PC-3 (cell line): ENCODE results near the gene MYL5. TPM values are rescaled to one million over a fixed set of nuclear protein-coding genes. Genes with fewer than 3 reads are reported as not detected.
"Not testable (repeated sequence)": the region's sequence is repeated elsewhere in the genome, so short reads cannot be mapped to it uniquely, and the experiment has no call there.

Experiments
- ATAC-seq: fragments of 200-7000 bp; cut with Tn5 transposase; 2 replicates; pipeline ENCODE4 v1.9.1; 2020; ENCODE audit warnings: mild to moderate bottlenecking, moderate library complexity
- BruUV-seq: library from RNA; stranded (reverse); fragments of 400-500 nt; replicated peaks from 2 replicates; lab custom pipeline; 2021; lab: Mats Ljungman, UMichigan
- CTCF ChIA-PET: fragments of 300-600 bp; sonication (Branson Sonifier 250); formaldehyde crosslinking; loops from one replicate; lab custom pipeline; 2022; ENCODE audit warnings: antibody characterized with exemption; lab: Charles Lee
- POLR2A ChIA-PET: fragments of 300-600 bp; sonication (Branson Sonifier 250); formaldehyde crosslinking; loops from one replicate; lab custom pipeline; 2022; ENCODE audit warnings: antibody characterized with exemption; ENCODE audit not compliant: unreplicated experiment; lab: Charles Lee
- DNase-seq: peaks from one replicate; pipeline ENCODE4 v3.0.0-alpha.2; 2015
- H2AFZ ChIP-seq: fragments of 300-600 bp; sonication (generic); 2 replicates; pipeline ENCODE4 v1.6.0; 2016; ENCODE audit warnings: antibody characterized with exemption, low read length
- H3F3A ChIP-seq: fragments of 300-600 bp; sonication (generic); one replicate; pipeline ENCODE4 v1.6.0; 2017; ENCODE audit warnings: antibody characterized with exemption, low read length, control low read depth, mild to moderate bottlenecking; ENCODE audit not compliant: unreplicated experiment
- H3K27ac ChIP-seq: fragments of 300-600 bp; sonication (generic); 2 replicates; pipeline ENCODE4 v1.5.1; 2016; ENCODE audit warnings: mild to moderate bottlenecking, low read length
- H3K27me3 ChIP-seq: fragments of 300-600 bp; sonication (generic); 2 replicates; pipeline ENCODE4 v1.6.1; 2016; ENCODE audit warnings: low read length, mixed read lengths
- H3K36me3 ChIP-seq: fragments of 300-600 bp; sonication (generic); 2 replicates; pipeline ENCODE4 v1.6.1; 2016; ENCODE audit warnings: low read depth, mixed run types, low read length, mixed read lengths
- H3K4me1 ChIP-seq: fragments of 300-600 bp; sonication (generic); 2 replicates; pipeline ENCODE4 v1.5.1; 2016; ENCODE audit warnings: low read length; ENCODE audit not compliant: insufficient read depth
- H3K4me2 ChIP-seq: fragments of 300-600 bp; sonication (generic); 2 replicates; pipeline ENCODE4 v1.6.0; 2016; ENCODE audit warnings: low read length
- H3K4me3 ChIP-seq: fragments of 300-600 bp; sonication (generic); 2 replicates; pipeline ENCODE4 v1.5.1; 2016; ENCODE audit warnings: mild to moderate bottlenecking, low read length, mixed read lengths
- H3K79me2 ChIP-seq: fragments of 300-600 bp; sonication (generic); 2 replicates; pipeline ENCODE4 v1.6.1; 2017; ENCODE audit warnings: low read length, mixed read lengths
- H3K9ac ChIP-seq: fragments of 300-600 bp; sonication (generic); 2 replicates; pipeline ENCODE4 v1.6.0; 2016; ENCODE audit warnings: mild to moderate bottlenecking, low read length
- H3K9me2 ChIP-seq: fragments of 300-600 bp; sonication (generic); replicated peaks from 2 replicates; pipeline ENCODE4 v1.6.1; 2016; ENCODE audit warnings: mixed run types, low read length, mixed read lengths
- H3K9me3 ChIP-seq: fragments of 300-600 bp; sonication (generic); 2 replicates; pipeline ENCODE4 v1.6.1; 2016; ENCODE audit warnings: low read length, mixed read lengths
- H4K20me1 ChIP-seq: fragments of 300-600 bp; sonication (generic); 2 replicates; pipeline ENCODE4 v1.6.1; 2016; ENCODE audit warnings: low read length, mixed read lengths
- EZH2 ChIP-seq: fragments of 300-600 bp; sonication (generic); IDR thresholded peaks from one replicate; pipeline ENCODE4 v1.6.1; 2017; ENCODE audit warnings: antibody characterized with exemption, mild to moderate bottlenecking, low read length; ENCODE audit not compliant: unreplicated experiment
- EZH2phosphoT487 ChIP-seq: fragments of 300-600 bp; sonication (generic); IDR thresholded peaks from 2 replicates; pipeline ENCODE4 v1.6.1; 2018; ENCODE audit warnings: mild to moderate bottlenecking, antibody characterized with exemption, low read length, borderline replicate concordance
- intact Hi-C: fragments of 100-400 bp; cut with micrococcal nuclease; formaldehyde crosslinking; loops from 2 replicates; pipeline ENCODE4 v1.9.0; 2023
- total RNA-seq: library from RNA; depleted of rRNA; stranded (reverse); fragments of >200 nt; gene quantifications from 2 replicates; pipeline ENCODE4 v1.2.3, GENCODE V29; 2014
- TF ChIP-seq, protein P1 (sequence below): fragments of 300-600 bp; sonication (generic); conservative IDR thresholded peaks from 2 replicates; pipeline ENCODE4 v1.5.1; 2017; ENCODE audit warnings: antibody characterized with exemption, low read depth, mild to moderate bottlenecking, low read length

The MYL5 gene
- total RNA-seq, 1 experiment from 2014 or later, result 15.2 TPM

DNA sequence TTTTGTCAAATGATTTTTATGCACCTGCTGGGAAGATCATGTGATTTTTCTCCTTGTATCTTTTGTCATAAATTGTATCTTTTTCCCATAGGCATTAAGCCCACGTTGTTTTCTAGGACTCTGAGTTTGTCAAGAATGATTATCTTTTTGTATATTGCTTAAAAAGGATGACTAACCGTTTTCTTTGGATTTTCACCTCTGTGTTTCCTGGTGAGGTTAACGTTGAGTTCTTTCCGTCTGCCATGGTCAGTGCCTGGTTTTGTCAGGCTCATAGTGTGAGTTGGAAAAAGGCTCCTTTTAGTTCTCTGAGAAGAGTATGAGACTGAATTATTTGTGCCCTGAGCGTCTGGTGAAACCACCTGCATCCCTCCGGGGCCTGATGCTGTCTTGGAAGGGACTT is 53.2 kb downstream of the MYL5 start:
- no peaks in the 10 kb centered on the region for H4K20me1 ChIP-seq
- intact Hi-C loops, result no loop called here
- H3K9ac ChIP-seq, result no peak overlapping the region
- H3K4me2 ChIP-seq, result no peak overlapping the region
- no peak overlapping the region for H2AFZ ChIP-seq
- no peaks in the 10 kb centered on the region for H3K4me1 ChIP-seq
- H3F3A ChIP-seq, result no peaks in the 10 kb centered on the region
- TF ChIP-seq EZH2phosphoT487, result no peak
- TF ChIP-seq EZH2, result no peak
- TF ChIP-seq, protein P1, sequence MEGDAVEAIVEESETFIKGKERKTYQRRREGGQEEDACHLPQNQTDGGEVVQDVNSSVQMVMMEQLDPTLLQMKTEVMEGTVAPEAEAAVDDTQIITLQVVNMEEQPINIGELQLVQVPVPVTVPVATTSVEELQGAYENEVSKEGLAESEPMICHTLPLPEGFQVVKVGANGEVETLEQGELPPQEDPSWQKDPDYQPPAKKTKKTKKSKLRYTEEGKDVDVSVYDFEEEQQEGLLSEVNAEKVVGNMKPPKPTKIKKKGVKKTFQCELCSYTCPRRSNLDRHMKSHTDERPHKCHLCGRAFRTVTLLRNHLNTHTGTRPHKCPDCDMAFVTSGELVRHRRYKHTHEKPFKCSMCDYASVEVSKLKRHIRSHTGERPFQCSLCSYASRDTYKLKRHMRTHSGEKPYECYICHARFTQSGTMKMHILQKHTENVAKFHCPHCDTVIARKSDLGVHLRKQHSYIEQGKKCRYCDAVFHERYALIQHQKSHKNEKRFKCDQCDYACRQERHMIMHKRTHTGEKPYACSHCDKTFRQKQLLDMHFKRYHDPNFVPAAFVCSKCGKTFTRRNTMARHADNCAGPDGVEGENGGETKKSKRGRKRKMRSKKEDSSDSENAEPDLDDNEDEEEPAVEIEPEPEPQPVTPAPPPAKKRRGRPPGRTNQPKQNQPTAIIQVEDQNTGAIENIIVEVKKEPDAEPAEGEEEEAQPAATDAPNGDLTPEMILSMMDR, result no peak
- peaks cover 14% of the 10 kb centered on the region for H3K79me2 ChIP-seq
- POLR2A ChIA-PET, result no interaction called here
- CTCF ChIA-PET, result no interaction called here
- no peak for DNase-seq
- H3K27me3 ChIP-seq, result no peaks in the 10 kb centered on the region
- H3K9me3 ChIP-seq, result no peaks in the 10 kb centered on the region
- BruUV-seq, result no TSS peak
- no peak overlapping the region for H3K4me3 ChIP-seq
- no peaks in the 10 kb centered on the region for H3K9me2 ChIP-seq
- no peaks in the 10 kb centered on the region; the same call in 1 of the 2 replicates for H3K36me3 ChIP-seq
- H3K27ac ChIP-seq, result no peak overlapping the region
- ATAC-seq, result no peak

DNA sequence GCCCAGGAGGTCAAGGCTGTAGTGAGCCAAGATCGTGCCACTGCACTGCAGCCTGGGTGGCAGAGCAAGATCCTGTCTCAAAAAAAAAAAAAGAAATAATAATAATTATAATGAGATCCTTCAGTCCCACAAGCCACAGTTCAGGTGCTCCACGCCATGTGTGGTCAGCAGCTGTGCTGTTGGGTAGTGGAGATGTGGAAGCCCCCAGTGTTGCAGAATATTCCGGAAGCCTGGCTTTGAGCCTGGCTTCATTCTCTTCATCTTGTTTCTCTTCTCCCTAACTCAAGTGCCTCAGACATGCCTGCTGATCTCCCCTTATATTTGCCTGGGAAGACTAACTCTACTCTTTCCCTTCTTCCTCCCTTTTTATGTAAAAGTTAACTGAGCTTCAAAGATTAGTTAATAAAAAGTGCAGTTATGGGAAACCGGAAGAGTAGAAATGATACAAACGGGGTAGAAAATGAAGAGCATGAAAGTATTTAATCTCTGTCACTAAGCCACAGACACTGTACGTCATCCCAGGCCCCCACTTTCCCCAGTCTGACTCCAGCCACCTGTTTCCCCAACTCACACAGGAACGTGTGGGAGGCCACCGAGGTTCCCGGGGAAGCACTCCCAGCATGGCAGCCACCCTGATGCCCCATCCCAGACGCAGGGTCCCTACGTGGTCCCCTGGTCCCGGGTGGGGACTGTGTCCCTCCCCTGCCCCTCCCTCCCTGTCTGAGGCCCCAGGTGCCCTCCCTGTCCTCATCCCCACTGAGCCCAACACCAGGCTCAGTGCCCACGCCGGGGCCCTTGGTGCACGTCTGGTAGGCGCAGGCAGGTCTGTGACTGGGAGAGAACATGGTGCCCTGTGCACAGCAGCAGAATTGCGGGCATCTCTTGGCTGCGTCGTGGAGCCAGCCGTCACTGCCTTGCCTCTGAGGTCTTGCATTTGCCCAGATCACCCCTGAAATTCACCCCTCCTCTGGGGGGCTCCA is 55.3 kb downstream of the MYL5 start:
- Histone ChIP-seq H2AFZ (no peak overlapping the region), H3K9me3 (no peaks in the 10 kb centered on the region), H3F3A (no peaks in the 10 kb centered on the region), H3K27me3 (no peaks in the 10 kb centered on the region), H3K27ac (no peak overlapping the region), H3K4me1 (no peaks in the 10 kb centered on the region), H3K79me2 (peaks cover 14% of the 10 kb centered on the region), H3K36me3 (peaks cover 4% of the 10 kb centered on the region), H3K4me2 (no peak overlapping the region), H4K20me1 (no peaks in the 10 kb centered on the region), H3K4me3 (no peak overlapping the region), H3K9me2 (no peaks in the 10 kb centered on the region), H3K9ac (no peak overlapping the region)
- intact Hi-C loops, result no loop called here
- no peak for ATAC-seq
- TF ChIP-seq EZH2 (no peak), EZH2phosphoT487 (no peak)
- TF ChIP-seq, protein P1, result no peak
- ChIA-PET CTCF (no interaction called here), POLR2A (no interaction called here)
- no TSS peak for BruUV-seq
- no peak for DNase-seq

DNA sequence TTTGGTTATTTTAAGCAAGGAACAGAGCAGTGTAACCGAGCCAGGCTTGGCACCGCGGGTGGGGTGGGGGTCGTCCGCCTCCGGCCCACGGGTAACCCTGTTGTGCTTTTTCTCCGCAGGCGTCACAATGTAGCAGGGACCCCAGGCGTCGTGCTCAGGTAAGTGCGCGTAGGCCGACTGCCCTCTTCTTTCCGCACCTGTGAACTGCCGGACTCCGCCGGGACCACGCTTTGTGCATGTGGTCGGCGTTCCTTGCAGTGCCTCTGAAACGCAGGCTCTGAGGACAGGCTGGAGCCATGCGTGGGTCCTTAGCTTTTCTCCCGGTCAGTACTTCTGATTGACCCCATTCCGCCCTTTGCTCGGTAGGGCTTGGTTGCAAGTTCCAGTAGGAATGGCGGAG is 56.2 kb downstream of the MYL5 start:
- peaks cover 14% of the 10 kb centered on the region for H3K79me2 ChIP-seq
- H3K9ac ChIP-seq, result no peak overlapping the region
- TF ChIP-seq, protein P1, result no peak
- no peak for TF ChIP-seq EZH2phosphoT487
- TF ChIP-seq EZH2, result no peak
- BruUV-seq, result no TSS peak
- intact Hi-C loops, result no loop called here
- peaks cover 7% of the 10 kb centered on the region for H3K36me3 ChIP-seq
- ATAC-seq, result no peak
- H3K9me3 ChIP-seq, result no peaks in the 10 kb centered on the region
- H3K4me1 ChIP-seq, result no peaks in the 10 kb centered on the region
- no peak for DNase-seq
- H3K9me2 ChIP-seq, result no peaks in the 10 kb centered on the region
- H3F3A ChIP-seq, result no peaks in the 10 kb centered on the region
- no peak overlapping the region for H2AFZ ChIP-seq
- no peak overlapping the region for H3K4me2 ChIP-seq
- no peak overlapping the region for H3K4me3 ChIP-seq
- ChIA-PET CTCF (no interaction called here), POLR2A (no interaction called here)
- H3K27ac ChIP-seq, result no peak overlapping the region
- no peaks in the 10 kb centered on the region for H3K27me3 ChIP-seq
- H4K20me1 ChIP-seq, result no peaks in the 10 kb centered on the region

DNA sequence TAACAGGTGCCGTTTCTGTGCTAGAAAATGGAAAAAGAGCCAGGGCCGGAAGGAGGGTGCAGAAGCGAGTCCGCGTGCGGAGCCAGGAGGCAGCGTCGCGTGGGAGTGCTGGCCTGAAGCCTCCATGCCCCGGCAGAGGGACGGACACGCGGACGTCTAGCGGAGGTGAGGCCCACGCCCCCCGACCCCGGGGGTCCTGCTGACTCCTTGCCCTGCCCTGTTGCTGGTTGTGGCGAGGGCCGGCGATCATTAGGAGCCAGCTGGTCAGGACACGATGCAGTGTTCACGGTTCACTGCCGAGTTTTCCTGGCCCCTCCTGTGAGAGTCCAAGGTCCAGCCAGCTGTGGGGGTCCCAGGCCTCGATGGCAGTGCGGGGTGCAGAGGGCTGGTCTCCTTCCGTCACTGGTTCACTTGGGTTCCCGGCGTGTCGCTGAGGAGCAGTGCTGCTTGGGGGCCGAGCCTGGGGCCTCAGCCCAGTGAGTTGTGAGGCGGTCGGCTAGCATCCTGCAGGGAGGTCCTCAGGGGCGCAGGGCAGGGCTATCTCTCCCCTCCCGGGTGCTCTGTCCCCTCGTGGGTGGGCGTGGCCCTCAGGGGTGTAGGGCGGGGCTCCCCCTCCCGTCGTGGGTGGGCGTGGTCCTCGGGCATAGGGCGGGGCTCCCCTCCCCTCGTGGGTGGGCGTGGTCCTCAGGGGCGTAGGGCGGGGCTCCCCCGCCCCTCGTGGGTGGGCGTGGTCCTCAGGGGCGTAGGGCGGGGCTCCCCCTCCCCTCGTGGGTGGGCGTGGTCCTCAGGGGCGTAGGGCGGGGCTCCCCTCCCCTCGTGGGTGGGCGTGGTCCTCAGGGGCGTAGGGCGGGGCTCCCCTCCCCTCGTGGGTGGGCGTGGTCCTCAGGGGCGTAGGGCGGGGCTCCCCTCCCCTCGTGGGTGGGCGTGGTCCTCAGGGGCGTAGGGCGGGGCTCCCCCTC is 56.9 kb downstream of the MYL5 start:
- not testable (repeated sequence) for H3K4me3 ChIP-seq, ATAC-seq, BruUV-seq

More for the DNA sequence above, 56.9 kb downstream of the MYL5 start:
- H3K9me3 ChIP-seq, H3K9me2 ChIP-seq, H3K9ac ChIP-seq, H3K4me2 ChIP-seq, H3F3A ChIP-seq, H2AFZ ChIP-seq, intact Hi-C loops, CTCF ChIA-PET, DNase-seq, H3K27me3 ChIP-seq, POLR2A ChIA-PET, H3K36me3 ChIP-seq, H3K27ac ChIP-seq, H4K20me1 ChIP-seq, H3K4me1 ChIP-seq: not testable (repeated sequence)
- H3K79me2 ChIP-seq, result peaks cover 10% of the 10 kb centered on the region
